ENCODE data around the gene MYOG. TPM values are rescaled to one million over a fixed set of nuclear protein-coding genes. Genes with fewer than 3 reads are reported as not detected.

Gene MYOG
- total and polyA plus RNA-seq, 10 of the 15 experiments (the other 5 are each of a cell fraction or from before 2014, with no cell fraction given), result not detected

DNA sequence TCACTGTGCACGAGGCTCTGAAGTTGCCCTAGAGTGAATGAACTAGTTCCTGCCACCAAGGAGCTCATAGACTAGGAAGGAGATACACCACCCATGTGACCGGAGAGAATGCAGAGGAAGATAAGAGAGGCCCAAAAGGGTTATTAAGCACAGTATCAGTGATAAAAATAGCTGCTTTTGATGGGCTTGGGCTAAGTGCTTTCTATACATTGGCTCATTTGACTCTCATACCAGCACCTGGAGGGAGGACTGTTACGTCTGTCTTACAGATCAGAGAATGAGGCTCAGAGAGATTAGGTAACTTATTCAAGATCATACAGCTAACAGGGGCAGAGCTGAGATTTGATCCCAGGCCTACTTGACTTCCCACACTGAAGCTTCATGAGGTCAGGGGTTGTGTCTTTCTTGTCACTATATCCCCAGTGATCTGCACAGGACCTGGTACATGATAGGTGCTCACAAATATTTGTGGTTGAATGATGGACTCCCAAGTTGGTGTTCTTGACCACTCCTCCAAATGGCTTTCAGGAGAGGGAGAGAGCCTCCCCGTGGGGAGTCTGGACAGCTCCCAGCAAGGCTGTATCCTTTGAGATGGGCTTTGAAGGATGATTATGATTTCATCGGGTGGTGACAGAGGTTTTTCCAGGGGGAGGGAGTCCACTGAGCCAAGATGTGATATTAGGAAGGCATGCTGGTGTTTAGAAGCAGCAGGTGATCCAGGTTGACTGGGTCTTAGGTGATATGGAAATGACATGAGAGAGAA lies 45.1 kb downstream of the MYOG start:
- Histone ChIP-seq H3K36me3 (ENCODE audit: control insufficient read depth in 2 of 2, insufficient read depth in 2 of 2, low read length in 1 of 2) (no peaks in the 10 kb centered on the region; a peak in 1 of 4 replicates), H3K4me3 (no peak overlapping the region), H3K9me3 (replicated peaks; ENCODE audit: control insufficient read depth, insufficient read depth, low read length) (no peaks in the 10 kb centered on the region), H3K27me3 (replicated peaks in 1 of 2; ENCODE audit: control insufficient read depth in 2 of 2, insufficient read depth in 2 of 2, low read length in 1 of 2) (no peaks in the 10 kb centered on the region), H3K27ac (ENCODE audit: control insufficient read depth, insufficient read depth) (no peak overlapping the region), H4K20me1 (ENCODE audit: control insufficient read depth, insufficient read depth) (peaks cover 6% of the 10 kb centered on the region), H3K4me2 (ENCODE audit: control insufficient read depth, insufficient read depth) (no peak overlapping the region), H3K79me2 (ENCODE audit: control insufficient read depth, insufficient read depth, low read length) (no peaks in the 10 kb centered on the region), H3K9ac (ENCODE audit: control insufficient read depth, insufficient read depth, low read length) (no peak overlapping the region), H3K4me1 (ENCODE audit: control insufficient read depth, insufficient read depth, low read length) (peaks cover 11% of the 10 kb centered on the region), H2AFZ (ENCODE audit: control insufficient read depth, low read depth, low read length) (no peak overlapping the region)
- ChIA-PET POLR2A (no interaction called here), RAD21 (ENCODE audit: unreplicated experiment) (interaction anchor here (0.8 to 3.7 kb wide), 10 partner anchors 12 to 228 kb away, joined by 3 to 46 read pairs (median 8); no protein-coding TSS in a partner anchor), CTCF (interaction anchor here (0.9 to 9.7 kb wide), 25 partner anchors 11 to 440 kb away, joined by 3 to 127 read pairs (median 5); partner anchors contain the start of gene MYBPH), SMC1A (ENCODE audit: uncharacterized antibody, unreplicated experiment) (interaction anchor here (0.9 to 3.5 kb wide), 12 partner anchors 10 to 229 kb away, joined by 3 to 41 read pairs (median 4); partner anchors contain the start of genes MYBPH and TMEM183A)
- intact Hi-C loops (cut with micrococcal nuclease; ENCODE audit: unreplicated experiment) (no loop called here), in situ Hi-C loops (cut with MboI) (no loop called here)
- FAIRE-seq, result no peak
- no TSS peak for BruUV-seq (replicated peaks)
- no peak for DNase-seq (ENCODE audit: low read depth, low spot score)
- 16% methylated on average over 5 of the region's 5 CpGs for WGBS (ENCODE audit: insufficient coverage, insufficient replicate concordance, low lambda C conversion rate, missing lambda C conversion rate)
- no peak for TF ChIP-seq ASH2L (IDR thresholded peaks at IDR 0.05; ENCODE audit: borderline replicate concordance, low read depth)
- no peak for TF ChIP-seq EGR1 (IDR thresholded peaks at IDR 0.05; ENCODE audit: borderline replicate concordance in 1 of 2, low read depth in 2 of 2, low read length in 2 of 2)
- no peak for TF ChIP-seq RELA (IDR thresholded peaks at IDR 0.05; ENCODE audit: borderline replicate concordance, partially characterized antibody)
- 0 out of 2 replicates have a peak, but pooled peaks have one; percentile 30 for TF ChIP-seq MEF2A (IDR thresholded peaks at IDR 0.05; ENCODE audit: insufficient read depth, low read depth, low read length)
- no peak for TF ChIP-seq MTA3 (IDR thresholded peaks at IDR 0.05; ENCODE audit: borderline replicate concordance, low read length)
- TF ChIP-seq HCFC1 (IDR thresholded peaks at IDR 0.05; ENCODE audit: low read length), result no peak
- TF ChIP-seq ATF7 (IDR thresholded peaks at IDR 0.05; ENCODE audit: low read depth), result no peak
- no peak for ATAC-seq
